ENCODE measurements around the gene RPS25.

DNA sequence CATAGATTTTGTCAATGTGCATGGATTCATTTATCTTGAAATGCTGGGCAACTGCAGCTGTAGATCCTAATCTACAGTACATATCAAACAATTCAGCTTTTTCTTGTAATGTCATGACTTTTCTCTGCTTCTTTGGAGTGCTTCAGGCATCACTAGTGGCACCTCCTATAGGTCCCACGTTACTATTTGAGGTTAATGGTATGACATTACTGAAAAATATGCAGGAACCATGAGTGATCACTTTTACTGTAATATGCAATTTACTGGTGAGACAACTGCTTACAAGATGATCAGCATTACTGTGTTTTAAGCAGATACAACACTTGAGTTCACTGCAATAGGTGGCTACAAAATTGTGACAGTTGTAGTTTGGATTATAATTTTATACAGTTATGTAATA, 17.2 kb downstream of the RPS25 start:
- TF ChIP-seq, protein P1, sequence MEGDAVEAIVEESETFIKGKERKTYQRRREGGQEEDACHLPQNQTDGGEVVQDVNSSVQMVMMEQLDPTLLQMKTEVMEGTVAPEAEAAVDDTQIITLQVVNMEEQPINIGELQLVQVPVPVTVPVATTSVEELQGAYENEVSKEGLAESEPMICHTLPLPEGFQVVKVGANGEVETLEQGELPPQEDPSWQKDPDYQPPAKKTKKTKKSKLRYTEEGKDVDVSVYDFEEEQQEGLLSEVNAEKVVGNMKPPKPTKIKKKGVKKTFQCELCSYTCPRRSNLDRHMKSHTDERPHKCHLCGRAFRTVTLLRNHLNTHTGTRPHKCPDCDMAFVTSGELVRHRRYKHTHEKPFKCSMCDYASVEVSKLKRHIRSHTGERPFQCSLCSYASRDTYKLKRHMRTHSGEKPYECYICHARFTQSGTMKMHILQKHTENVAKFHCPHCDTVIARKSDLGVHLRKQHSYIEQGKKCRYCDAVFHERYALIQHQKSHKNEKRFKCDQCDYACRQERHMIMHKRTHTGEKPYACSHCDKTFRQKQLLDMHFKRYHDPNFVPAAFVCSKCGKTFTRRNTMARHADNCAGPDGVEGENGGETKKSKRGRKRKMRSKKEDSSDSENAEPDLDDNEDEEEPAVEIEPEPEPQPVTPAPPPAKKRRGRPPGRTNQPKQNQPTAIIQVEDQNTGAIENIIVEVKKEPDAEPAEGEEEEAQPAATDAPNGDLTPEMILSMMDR (IDR thresholded peaks at IDR 0.05; ENCODE audit: poor library complexity), result no peak
- TF ChIP-seq EZH2 (IDR thresholded peaks at IDR 0.05; ENCODE audit: borderline replicate concordance), result no peak

Data from hepatocyte (in vitro differentiated cells).